HG03442 (cell line): ENCODE results near the gene LYRM4.

ENCODE experiments used
- ATAC-seq: cut with Tn5 transposase; IDR thresholded peaks from one replicate; pipeline ENCODE4 v1.9.1; 2021; ENCODE audit warnings: mild to moderate bottlenecking, moderate library complexity; ENCODE audit not compliant: unreplicated experiment

The LYRM4 gene

DNA sequence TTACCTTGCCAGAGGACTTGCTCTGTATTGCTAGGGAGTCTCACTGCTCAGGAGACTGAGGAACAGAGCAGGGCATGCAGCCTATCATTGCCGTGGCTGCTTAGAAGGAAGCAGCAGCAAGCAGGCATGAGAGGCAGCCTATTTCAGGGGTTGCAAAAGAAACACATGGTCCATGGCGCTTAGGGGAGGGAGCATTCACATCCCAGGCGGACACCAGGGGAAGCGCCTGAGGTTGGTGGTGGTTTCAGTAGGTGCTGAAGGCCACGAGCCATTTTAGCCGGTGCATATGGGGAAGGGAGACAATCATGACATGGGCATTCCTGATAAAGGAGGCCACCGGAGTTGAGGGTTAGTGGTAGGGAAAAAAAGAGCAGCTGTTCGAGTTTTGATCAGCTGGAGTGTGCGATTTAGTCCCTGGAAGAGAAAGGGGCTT is 21.5 kb upstream of the LYRM4 start:
- ATAC-seq = no peak

DNA sequence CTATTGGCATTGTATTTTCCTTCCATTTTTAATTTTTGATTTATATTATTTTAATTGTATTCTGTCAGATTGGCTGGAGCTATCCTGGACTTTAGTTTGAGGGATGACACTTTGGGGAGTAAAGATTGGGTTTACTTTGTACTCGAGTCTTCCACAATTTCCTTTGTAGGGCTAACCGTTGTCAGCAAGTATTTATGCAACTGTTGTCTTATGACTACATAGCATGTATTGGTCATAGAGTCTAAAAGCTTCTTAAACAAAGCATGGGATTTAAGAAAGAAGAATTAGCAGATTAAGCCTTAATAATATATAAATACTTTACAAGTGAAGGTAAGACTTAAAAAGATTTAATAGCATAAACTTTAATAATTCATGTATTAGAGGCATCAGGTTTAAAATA is 20.2 kb upstream of the LYRM4 start:
- no peak for ATAC-seq

DNA sequence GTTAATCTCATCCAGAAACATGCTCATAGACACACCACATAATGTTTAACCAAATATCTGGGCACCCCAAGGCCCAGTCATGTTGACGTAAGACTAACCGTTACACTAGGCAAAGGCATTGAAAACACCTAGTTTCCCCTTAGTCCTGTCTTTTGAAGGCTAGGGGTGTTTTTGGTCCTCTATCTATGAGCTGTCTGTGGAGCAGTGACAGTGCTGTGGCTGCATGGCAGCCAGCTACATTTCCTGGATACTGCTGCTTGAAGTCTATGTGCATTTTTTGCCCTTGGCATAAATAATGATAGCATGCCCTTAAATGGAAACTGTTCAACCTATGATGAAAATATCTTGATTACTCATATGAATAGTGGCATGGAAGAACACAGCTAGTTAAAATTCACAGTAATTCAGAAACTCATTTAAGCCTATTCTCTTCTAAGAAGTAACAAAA is 19.2 kb upstream of the LYRM4 start:
- peak; percentile 48 for ATAC-seq

DNA sequence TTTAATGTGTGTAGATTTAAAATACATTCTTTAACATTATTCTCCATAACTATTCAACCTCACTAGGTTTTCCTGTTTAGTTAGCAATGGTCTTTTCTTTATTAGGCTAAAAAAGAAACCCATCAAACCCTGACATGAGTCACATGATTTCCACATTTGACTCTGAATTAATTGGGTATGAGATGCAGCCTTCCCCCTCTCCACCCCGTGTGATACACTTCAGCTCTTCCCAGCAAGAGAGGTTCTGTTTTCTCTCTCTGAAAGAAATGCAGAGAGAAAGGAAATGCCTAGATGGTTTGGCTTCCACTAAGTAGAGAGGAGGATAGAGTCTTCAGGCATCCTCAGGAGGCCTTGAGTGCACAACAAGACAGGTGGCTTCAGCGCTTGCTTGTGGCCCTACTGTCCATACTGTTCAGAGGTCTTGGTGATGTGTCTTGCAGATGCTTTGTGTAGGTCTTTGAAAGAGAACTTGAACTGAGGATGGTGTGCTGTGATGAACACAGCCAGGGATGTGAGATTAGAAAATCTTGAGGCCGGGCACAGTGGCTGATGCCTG is 17.9 kb upstream of the LYRM4 start:
- no peak for ATAC-seq

DNA sequence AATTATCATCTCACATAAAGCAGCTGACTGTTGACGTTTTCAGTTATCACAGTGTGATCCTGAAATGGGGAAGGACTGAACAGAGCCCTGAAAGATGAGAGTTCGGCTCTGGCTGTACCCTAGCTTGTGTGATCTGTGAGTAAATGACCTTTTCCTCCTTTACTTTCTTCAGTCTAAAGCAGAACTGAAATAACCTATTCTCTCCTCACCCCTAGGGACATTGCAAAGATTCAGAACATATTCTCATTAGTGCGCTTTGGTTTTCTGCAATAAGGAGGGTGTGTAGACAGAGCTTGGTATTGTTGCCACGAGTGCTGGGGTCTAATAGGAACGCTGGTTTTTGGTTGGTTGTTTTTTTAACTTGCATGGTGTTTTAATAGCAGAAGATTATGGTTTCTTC is 17.3 kb upstream of the LYRM4 start:
- ATAC-seq = peak; percentile 72

GRCh38 chr6:5277589-5277988 is 16.8 kb upstream of the LYRM4 start:
- no peak for ATAC-seq

DNA sequence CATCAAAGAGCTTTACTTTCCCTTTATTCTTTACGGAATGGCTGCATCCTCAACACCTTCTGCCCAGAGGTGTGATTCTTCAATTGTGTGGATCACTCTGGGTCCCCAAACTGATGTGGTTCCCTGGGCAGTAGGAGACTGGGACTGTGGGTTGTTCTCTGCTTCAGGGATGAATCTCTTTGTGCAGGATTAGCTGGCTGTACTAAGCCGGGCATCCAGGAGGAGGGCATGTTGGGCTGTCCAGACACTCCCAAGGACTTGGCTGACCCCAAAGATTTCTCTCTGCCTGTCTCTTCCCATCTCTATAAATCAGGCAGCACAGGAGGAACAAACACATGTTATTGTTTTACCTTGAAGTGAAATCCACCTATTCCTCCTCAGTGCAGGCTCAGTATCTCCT is 15.8 kb upstream of the LYRM4 start:
- no peak for ATAC-seq

DNA sequence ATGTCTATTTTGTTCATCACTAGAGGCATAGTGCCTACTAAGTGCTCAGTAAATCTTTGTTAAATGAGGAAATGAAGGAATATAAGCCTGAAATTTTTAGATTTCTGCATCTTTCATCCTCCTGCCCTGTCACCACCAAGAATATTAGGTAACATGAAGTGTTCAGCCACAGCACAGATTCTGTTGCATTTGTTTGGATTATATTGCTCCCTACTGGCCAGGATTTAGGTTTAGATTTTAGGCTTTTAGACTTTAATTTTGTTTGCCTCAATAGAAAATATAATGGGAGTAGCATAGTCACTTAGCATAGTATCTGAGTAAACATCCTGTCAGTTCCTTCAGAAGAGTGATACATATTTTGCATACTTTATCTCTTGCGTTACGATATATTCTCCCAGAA is 14.7 kb upstream of the LYRM4 start:
- ATAC-seq = no peak

DNA sequence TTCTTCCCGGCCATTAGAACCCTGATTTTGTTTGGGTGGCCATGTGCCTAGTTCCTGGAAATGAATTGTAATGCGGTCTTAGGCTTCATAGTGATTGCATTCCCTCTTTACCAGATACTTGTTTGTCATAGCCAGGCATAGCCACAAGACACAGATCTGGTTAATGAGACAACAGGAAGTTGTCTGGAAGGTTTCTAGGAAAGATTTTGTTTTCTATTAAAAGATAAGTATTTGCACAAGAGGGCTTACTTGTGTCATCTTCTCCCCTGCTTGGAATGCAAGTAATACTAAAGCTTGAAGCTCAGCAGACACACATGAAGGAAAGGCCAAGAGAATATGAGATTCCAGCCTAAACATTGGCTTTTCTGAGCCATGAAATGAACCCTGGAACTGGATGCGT is 13.5 kb upstream of the LYRM4 start:
- no peak for ATAC-seq

GRCh38 chr6:5271926-5272325 is 11.2 kb upstream of the LYRM4 start:
- no peak for ATAC-seq

DNA sequence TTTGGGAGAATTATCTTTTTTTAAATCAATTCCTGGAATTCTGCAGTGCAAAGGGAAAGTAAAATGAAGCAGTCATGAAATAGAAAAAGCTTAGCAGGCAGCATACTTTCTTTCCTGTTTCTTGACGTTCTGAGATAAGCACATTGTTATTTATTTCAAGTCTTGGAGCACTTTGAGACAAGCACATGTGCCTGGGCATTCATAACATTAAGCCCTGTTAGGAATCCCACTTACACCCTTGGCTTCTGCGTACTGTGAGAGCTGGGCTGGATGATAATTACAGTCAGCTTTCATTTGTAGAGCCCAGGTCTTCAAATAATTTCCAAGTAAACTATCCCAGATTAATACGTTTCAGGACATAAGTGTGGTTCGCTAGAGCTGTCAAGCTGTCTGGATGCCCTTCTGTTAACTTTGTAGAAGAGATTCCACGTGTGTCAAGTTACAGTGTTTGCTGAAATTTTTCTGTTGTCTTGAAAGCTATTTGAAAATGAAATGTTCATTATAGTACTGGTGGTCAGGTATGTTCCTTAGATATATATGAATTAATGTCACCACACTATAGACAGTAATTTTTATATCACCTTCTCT is 9.4 kb upstream of the LYRM4 start:
- no peak for ATAC-seq

DNA sequence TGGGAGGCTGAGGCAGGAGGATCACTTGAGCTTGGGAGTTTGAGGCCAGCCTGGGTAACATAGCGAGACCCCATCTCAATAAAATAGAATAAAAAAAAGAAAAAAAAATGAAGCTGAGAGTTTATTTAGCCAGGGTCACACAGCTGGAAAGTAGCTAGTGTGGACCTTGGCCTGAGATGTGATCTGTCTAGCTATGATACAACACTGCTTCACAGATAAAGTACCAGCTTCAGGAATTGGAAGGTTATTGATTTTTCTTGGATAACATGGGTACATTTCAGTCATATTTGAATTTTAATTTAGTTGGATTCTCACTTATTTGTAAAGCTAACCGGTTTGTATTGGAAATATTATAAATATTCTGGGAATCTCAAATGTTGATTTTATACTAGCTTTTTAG is 5.7 kb upstream of the LYRM4 start:
- no peak for ATAC-seq

- ATAC-seq = no peak
Measured at GRCh38 chr6:5261545-5262109, 877 bp upstream of the LYRM4 start.

DNA sequence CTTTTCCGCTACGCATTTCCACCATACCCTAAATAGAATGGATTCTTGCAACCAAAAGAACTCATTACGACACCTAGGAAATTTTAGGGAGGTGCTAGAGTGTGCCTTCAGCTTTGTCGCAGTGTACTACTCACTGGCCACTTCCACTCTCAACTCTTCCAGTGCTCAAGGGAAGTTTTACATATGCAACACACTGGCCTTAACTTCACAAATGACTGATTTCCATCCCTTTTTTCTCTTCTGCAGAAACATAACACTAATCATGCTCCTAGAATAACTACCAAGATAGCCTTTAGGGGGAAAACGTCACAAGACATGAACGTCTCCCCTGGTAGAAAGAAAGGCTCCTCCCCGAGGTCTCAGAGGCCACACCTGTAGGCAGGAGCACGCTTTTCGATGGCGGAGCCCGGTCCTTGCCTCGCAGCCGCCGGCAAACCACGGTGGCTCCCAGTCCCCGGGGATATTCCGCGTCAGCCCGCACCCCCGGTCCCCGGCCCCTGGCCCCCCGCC is 584 bp downstream of the LYRM4 start:
- peak; percentile 60 for ATAC-seq

DNA sequence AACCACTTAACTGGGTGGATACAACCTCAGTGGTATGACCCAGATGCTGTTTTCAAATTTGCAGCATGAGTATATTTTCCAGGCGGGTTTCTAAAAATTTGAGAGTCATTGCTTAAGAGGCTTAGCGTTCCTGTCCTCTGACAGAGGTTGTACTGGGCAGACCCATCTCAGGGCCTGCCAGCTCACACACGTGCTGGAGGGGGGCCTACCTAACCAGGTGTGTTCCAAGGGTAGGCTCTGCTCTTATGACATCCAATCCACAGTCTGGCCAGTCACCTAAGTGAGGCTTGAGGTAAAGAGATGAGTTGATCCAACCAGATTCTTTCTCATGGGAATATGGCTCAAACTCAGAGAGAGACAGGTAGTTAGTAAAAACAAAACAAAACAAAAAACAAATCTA is 1.3 kb downstream of the LYRM4 start:
- no peak for ATAC-seq

- no peak for ATAC-seq
Measured at GRCh38 chr6:5257400-5257799, 3.4 kb downstream of the LYRM4 start.

DNA sequence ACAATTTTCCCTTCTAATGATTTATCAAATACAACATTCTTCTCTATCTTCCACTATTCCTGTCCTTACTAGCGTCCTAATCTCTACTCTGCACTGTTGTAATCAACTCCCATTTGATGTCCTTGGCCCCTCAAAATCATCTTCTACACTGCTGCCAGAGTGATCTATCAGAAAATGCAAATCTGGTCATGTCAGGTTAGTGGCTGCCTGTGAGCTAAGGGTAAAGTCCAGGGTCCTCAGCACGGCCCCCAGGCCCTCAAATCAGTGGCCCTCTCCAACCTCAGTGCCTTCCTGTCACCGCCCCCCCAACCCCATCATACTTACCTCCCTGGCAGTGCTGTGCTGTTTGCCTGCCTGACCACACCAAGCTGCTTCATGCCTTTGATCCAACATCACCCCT is 3.8 kb downstream of the LYRM4 start:
- no peak for ATAC-seq

- ATAC-seq = no peak
Measured at GRCh38 chr6:5250911-5251310, 9.8 kb downstream of the LYRM4 start.

GRCh38 chr6:5250451-5250850 is 10.3 kb downstream of the LYRM4 start:
- no peak for ATAC-seq

- ATAC-seq = no peak
Measured at GRCh38 chr6:5249451-5250122, 11.2 kb downstream of the LYRM4 start.

- ATAC-seq = no peak
Measured at GRCh38 chr6:5248302-5249098, 12.2 kb downstream of the LYRM4 start.
